Testis (tissue), 2 donors: ENCODE measurements around the gene LRIG1.

Source experiments
- CTCF ChIP-seq, 3 experiments: fragments of 450-650 bp in 2 of 3; fragments of 200-600 bp in 1 of 3; sonication (generic) in 1 of 3; IDR thresholded peaks; one replicate each; pipeline ENCODE4 v1.5.1; 2016 to 2019; ENCODE audit warnings: antibody characterized with exemption in 3 of 3, mild to moderate bottlenecking in 2 of 3, moderate library complexity in 1 of 3
- POLR2A ChIP-seq: fragments of 450-650 bp; IDR thresholded peaks from one replicate; pipeline ENCODE4 v1.6.1; 2017; ENCODE audit warnings: antibody characterized with exemption, mild to moderate bottlenecking, moderate library complexity

- TF ChIP-seq CTCF (IDR thresholded peaks at IDR 0.05) (no peak), POLR2A (no peak)
Measured at GRCh38 chr3:66401157-66401550, 99.7 kb downstream of the LRIG1 start.
